ENCODE measurements around the gene NDUFAF8. TPM values are rescaled to one million over a fixed set of nuclear protein-coding genes. Genes with fewer than 3 reads are reported as not detected.

Gene NDUFAF8
- total RNA-seq, 3 donors from 2014 or later, result 24.5 to 31.6 (median 31.2) TPM

GRCh38 chr17:81209141-81209540, 30.0 kb upstream of the NDUFAF8 start:
- DNase-seq, result no peak
- H3K9me3 ChIP-seq, result no peaks in the 10 kb centered on the region
- no peaks in the 10 kb centered on the region for H3K4me1 ChIP-seq (ENCODE audit: low read depth)
- H3K36me3 ChIP-seq (ENCODE audit: low read depth), result no peaks in the 10 kb centered on the region
- intact Hi-C loops (cut with DNase I, micrococcal nuclease), result no loop called here
- H3K4me3 ChIP-seq, result no peak overlapping the region
- TF ChIP-seq CTCF (IDR thresholded peaks at IDR 0.05), result no peak
- ATAC-seq, result no peak

- intact Hi-C loops (cut with DNase I, micrococcal nuclease), result no loop called here
- no peaks in the 10 kb centered on the region for H3K36me3 ChIP-seq (ENCODE audit: low read depth)
- TF ChIP-seq CTCF (IDR thresholded peaks at IDR 0.05), result no peak
- H3K4me1 ChIP-seq (ENCODE audit: low read depth), result no peaks in the 10 kb centered on the region
- H3K9me3 ChIP-seq, result no peaks in the 10 kb centered on the region
- ATAC-seq (no peak), DNase-seq (no peak)
- H3K4me3 ChIP-seq, result no peak overlapping the region
Measured at GRCh38 chr17:81210466-81210865, 28.7 kb upstream of the NDUFAF8 start.

GRCh38 chr17:81210868-81211267, 28.2 kb upstream of the NDUFAF8 start:
- H3K4me1 ChIP-seq (ENCODE audit: low read depth), result no peaks in the 10 kb centered on the region
- TF ChIP-seq CTCF (IDR thresholded peaks at IDR 0.05), result no peak
- ATAC-seq, result no peak

GRCh38 chr17:81212365-81212764, 26.8 kb upstream of the NDUFAF8 start:
- Histone ChIP-seq H3K9me3 (no peaks in the 10 kb centered on the region), H3K36me3 (ENCODE audit: low read depth) (no peaks in the 10 kb centered on the region), H3K4me1 (ENCODE audit: low read depth) (no peaks in the 10 kb centered on the region), H3K4me3 (no peak overlapping the region)
- intact Hi-C loops (cut with DNase I, micrococcal nuclease), result no loop called here
- DNase-seq (no peak), ATAC-seq (no peak)
- no peak for TF ChIP-seq CTCF (IDR thresholded peaks at IDR 0.05)

More at GRCh38 chr17:81210868-81211267, 28.2 kb upstream of the NDUFAF8 start:
- Histone ChIP-seq H3K9me3 (no peaks in the 10 kb centered on the region), H3K36me3 (ENCODE audit: low read depth) (no peaks in the 10 kb centered on the region), H3K4me3 (no peak overlapping the region)
- DNase-seq, result no peak
- intact Hi-C loops (cut with DNase I, micrococcal nuclease), result no loop called here

GRCh38 chr17:81213978-81214377, 25.1 kb upstream of the NDUFAF8 start:
- no peak overlapping the region for H3K4me3 ChIP-seq
- H3K4me1 ChIP-seq (ENCODE audit: low read depth), result no peaks in the 10 kb centered on the region
- DNase-seq, result no peak
- no peak for TF ChIP-seq CTCF (IDR thresholded peaks at IDR 0.05)
- ATAC-seq, result no peak
- no peaks in the 10 kb centered on the region for H3K36me3 ChIP-seq (ENCODE audit: low read depth)
- H3K9me3 ChIP-seq, result no peaks in the 10 kb centered on the region
- intact Hi-C loops (cut with DNase I, micrococcal nuclease), result no loop called here

- ATAC-seq, result no peak
- H3K36me3 ChIP-seq (ENCODE audit: low read depth), result no peaks in the 10 kb centered on the region
- intact Hi-C loops (cut with DNase I, micrococcal nuclease), result no loop called here
- no peak for DNase-seq
- H3K4me1 ChIP-seq (ENCODE audit: low read depth), result peaks cover 11% of the 10 kb centered on the region
- no peaks in the 10 kb centered on the region for H3K9me3 ChIP-seq
- no peak for TF ChIP-seq CTCF (IDR thresholded peaks at IDR 0.05)
- H3K4me3 ChIP-seq, result no peak overlapping the region
Measured at GRCh38 chr17:81217491-81217890, 21.6 kb upstream of the NDUFAF8 start.
